Left ventricle myocardium inferior (tissue), 1 donor: ENCODE measurements around the gene WDR88. TPM values are rescaled to one million over a fixed set of nuclear protein-coding genes. Genes with fewer than 3 reads are reported as not detected.

Experiments
- DNase-seq: peaks from one replicate; pipeline ENCODE4 v3.0.0-alpha.2; 2020
- H3K27ac ChIP-seq: fragments of 200-600 bp; replicated peaks from 2 replicates; pipeline ENCODE4 v1.8.0; 2021
- H3K27me3 ChIP-seq: fragments of 200-600 bp; 2 replicates; pipeline ENCODE4 v1.8.0; 2021; ENCODE audit warnings: low read depth
- H3K36me3 ChIP-seq: fragments of 200-600 bp; 2 replicates; pipeline ENCODE4 v1.8.0; 2021
- H3K4me1 ChIP-seq: fragments of 200-600 bp; 2 replicates; pipeline ENCODE4 v1.8.0; 2021
- H3K4me3 ChIP-seq: fragments of 200-600 bp; 2 replicates; pipeline ENCODE4 v1.8.0; 2021; ENCODE audit warnings: mild to moderate bottlenecking, moderate library complexity
- H3K9me3 ChIP-seq: fragments of 200-600 bp; replicated peaks from 2 replicates; pipeline ENCODE4 v1.8.0; 2021
- intact Hi-C: fragments of 100-400 bp; cut with micrococcal nuclease; formaldehyde crosslinking; loops from one replicate; pipeline ENCODE4 v1.11.0; 2022
- long read RNA-seq: library from polyadenylated mRNA; unstranded; transcript quantifications from one replicate; pipeline ENCODE4 v2.0.0, GENCODE V29; 2021
- total RNA-seq: library from RNA; stranded (reverse); fragmentation: NEBNext Ultra II Directional; extraction: Animal tissue kit (Norgen Biotek cat#: 25700); gene quantifications from one replicate; pipeline ENCODE4 v1.2.1, GENCODE V29; 2021
- TF ChIP-seq, protein P1 (sequence below): fragments of 200-600 bp; IDR thresholded peaks from 2 replicates; pipeline ENCODE4 v1.8.0; 2021; ENCODE audit warnings: antibody characterized with exemption, mild to moderate bottlenecking, borderline replicate concordance
- donor health status: DM: no; HTN: yes; CAD: no; lungs with severe emphysema.

WDR88 gene
- total RNA-seq: not detected
- long read RNA-seq: 0 reads

DNA sequence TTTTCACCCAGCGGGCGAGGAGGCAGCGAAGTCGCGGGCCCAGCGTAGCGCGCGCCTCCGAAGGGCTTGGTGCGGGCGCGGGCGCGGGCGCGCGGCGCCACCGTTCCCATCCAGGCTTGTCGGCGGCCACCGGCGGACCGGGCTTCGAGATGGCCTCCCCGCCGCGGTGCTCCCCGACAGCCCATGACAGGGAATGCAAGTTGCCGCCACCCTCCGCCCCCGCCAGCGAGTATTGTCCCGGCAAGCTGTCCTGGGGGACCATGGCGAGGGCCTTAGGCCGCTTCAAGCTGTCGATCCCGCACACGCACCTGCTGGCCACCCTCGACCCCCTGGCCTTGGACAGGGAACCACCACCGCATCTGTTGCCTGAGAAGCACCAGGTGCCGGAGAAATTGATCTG, at the start of gene WDR88:
TSS of gene WDR88 (plus strand) at position 94 of the 400 bp plus-strand sequence. CDS start at position 150, 56 bp downstream.
- peaks cover 38% of the 10 kb centered on the region for H3K36me3 ChIP-seq
- no peaks in the 10 kb centered on the region for H3K4me1 ChIP-seq
- no peaks in the 10 kb centered on the region for H3K9me3 ChIP-seq
- intact Hi-C loops: no loop called here
- no peak within 1 kb of the TSS for H3K27ac ChIP-seq
- H3K4me3 ChIP-seq: no peak within 1 kb of the TSS
- H3K27me3 ChIP-seq: peaks cover 33% of the 10 kb centered on the region
- DNase-seq: no peak
- TF ChIP-seq, protein P1, sequence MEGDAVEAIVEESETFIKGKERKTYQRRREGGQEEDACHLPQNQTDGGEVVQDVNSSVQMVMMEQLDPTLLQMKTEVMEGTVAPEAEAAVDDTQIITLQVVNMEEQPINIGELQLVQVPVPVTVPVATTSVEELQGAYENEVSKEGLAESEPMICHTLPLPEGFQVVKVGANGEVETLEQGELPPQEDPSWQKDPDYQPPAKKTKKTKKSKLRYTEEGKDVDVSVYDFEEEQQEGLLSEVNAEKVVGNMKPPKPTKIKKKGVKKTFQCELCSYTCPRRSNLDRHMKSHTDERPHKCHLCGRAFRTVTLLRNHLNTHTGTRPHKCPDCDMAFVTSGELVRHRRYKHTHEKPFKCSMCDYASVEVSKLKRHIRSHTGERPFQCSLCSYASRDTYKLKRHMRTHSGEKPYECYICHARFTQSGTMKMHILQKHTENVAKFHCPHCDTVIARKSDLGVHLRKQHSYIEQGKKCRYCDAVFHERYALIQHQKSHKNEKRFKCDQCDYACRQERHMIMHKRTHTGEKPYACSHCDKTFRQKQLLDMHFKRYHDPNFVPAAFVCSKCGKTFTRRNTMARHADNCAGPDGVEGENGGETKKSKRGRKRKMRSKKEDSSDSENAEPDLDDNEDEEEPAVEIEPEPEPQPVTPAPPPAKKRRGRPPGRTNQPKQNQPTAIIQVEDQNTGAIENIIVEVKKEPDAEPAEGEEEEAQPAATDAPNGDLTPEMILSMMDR: no peak

DNA sequence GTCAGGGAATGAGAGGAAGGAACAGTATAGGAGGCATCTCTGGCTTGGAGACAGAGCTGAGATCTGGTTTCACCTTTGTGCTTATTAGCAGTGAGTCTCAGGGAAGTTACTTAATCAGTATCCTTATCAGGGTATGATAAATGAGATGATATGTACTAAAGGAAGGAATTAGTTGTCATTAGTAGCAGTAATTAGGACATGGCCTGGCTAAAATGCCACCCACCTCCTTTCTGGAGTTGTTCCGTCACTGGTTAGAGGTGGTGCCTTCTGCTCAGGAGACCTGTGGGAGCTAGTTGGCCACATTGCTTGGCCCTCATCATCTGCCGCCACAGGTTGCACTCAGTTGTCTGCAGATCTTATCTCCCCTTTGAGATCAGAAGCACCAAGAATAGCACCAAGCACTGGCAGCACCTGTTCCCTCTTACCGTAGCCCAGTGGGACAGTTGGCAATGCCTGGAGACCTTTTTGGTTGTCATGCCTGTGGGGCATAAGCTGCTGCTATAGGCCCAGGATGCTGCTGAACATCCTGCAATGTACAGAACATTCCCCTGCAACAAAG, 46.3 kb upstream of the WDR88 start:
- H3K36me3 ChIP-seq: peaks cover 28% of the 10 kb centered on the region
- H3K4me3 ChIP-seq: no peak overlapping the region
- H3K27ac ChIP-seq: no peak overlapping the region
- no peaks in the 10 kb centered on the region for H3K9me3 ChIP-seq
- DNase-seq: no peak
- H3K4me1 ChIP-seq: peaks cover 20% of the 10 kb centered on the region
- TF ChIP-seq, protein P1: no peak
- no peaks in the 10 kb centered on the region for H3K27me3 ChIP-seq
- intact Hi-C loops: no loop called here

GRCh38 chr19:33086955-33087354, 45.0 kb upstream of the WDR88 start:
- no peak overlapping the region for H3K4me3 ChIP-seq
- no peaks in the 10 kb centered on the region for H3K9me3 ChIP-seq
- H3K27ac ChIP-seq: no peak overlapping the region
- TF ChIP-seq, protein P1: no peak
- intact Hi-C loops: no loop called here
- peaks cover 8% of the 10 kb centered on the region for H3K4me1 ChIP-seq
- no peaks in the 10 kb centered on the region for H3K27me3 ChIP-seq
- H3K36me3 ChIP-seq: peaks cover 41% of the 10 kb centered on the region
- DNase-seq: no peak

- intact Hi-C loops: no loop called here
- H3K4me1 ChIP-seq: no peaks in the 10 kb centered on the region
- H3K4me3 ChIP-seq: no peak overlapping the region
- no peak for DNase-seq
- no peaks in the 10 kb centered on the region for H3K9me3 ChIP-seq
- no peak overlapping the region for H3K27ac ChIP-seq
- H3K27me3 ChIP-seq: no peaks in the 10 kb centered on the region
- TF ChIP-seq, protein P1: no peak
- H3K36me3 ChIP-seq: peaks cover 58% of the 10 kb centered on the region
Measured at GRCh38 chr19:33089010-33089409, 42.9 kb upstream of the WDR88 start.

DNA sequence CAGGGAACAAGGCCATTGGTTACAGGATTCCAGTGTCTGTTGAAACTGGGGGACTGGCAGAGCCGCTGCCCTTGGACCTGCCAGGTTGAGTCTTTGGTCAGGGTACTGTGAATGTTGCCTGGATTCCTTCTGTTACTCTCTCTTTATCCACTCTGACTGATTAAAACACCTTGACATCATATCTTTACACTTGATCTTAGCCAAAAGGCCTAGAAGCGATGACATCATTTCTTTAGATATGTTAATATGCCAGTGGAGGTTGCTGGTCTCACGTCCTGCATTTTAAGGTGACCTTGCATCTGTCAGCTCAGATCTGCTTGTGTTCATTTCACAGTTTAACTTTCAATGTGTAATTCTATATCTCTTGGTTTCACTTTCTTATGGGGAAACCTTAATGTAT, 41.7 kb upstream of the WDR88 start:
- H3K27ac ChIP-seq: no peak overlapping the region
- TF ChIP-seq, protein P1: no peak
- no peak overlapping the region for H3K4me3 ChIP-seq
- no peaks in the 10 kb centered on the region for H3K9me3 ChIP-seq
- no peaks in the 10 kb centered on the region for H3K4me1 ChIP-seq
- H3K27me3 ChIP-seq: no peaks in the 10 kb centered on the region
- intact Hi-C loops: no loop called here
- no peak for DNase-seq
- peaks cover 70% of the 10 kb centered on the region for H3K36me3 ChIP-seq
